G401 (cell line): ENCODE data around the gene IGSF6. TPM values are rescaled to one million over a fixed set of nuclear protein-coding genes. Genes with fewer than 3 reads are reported as not detected.
A peak's percentile ranks its signal among the peaks of the same experiment; 100 is the strongest.
"Not testable (repeated sequence)": the region's sequence is repeated elsewhere in the genome, so short reads cannot be mapped to it uniquely, and the experiment has no call there.

Source experiments
- DNase-seq: peaks from one replicate; pipeline ENCODE4 v3.0.0-alpha.2; 2015; ENCODE audit warnings: low spot score
- in situ Hi-C: cut with HindIII; loops from 2 replicates; pipeline ENCODE4 v1.10.0; 2016; ENCODE audit warnings: low sequenced_read_pairs, mixed read lengths
- total RNA-seq: library from RNA; depleted of rRNA; stranded (reverse); fragments of >200 nt; shearing (Covaris generic); gene quantifications from 2 replicates; pipeline ENCODE4 v1.2.3, GENCODE V29; 2014

The IGSF6 gene
- total RNA-seq, 1 experiment from 2014 or later: not detected

DNA sequence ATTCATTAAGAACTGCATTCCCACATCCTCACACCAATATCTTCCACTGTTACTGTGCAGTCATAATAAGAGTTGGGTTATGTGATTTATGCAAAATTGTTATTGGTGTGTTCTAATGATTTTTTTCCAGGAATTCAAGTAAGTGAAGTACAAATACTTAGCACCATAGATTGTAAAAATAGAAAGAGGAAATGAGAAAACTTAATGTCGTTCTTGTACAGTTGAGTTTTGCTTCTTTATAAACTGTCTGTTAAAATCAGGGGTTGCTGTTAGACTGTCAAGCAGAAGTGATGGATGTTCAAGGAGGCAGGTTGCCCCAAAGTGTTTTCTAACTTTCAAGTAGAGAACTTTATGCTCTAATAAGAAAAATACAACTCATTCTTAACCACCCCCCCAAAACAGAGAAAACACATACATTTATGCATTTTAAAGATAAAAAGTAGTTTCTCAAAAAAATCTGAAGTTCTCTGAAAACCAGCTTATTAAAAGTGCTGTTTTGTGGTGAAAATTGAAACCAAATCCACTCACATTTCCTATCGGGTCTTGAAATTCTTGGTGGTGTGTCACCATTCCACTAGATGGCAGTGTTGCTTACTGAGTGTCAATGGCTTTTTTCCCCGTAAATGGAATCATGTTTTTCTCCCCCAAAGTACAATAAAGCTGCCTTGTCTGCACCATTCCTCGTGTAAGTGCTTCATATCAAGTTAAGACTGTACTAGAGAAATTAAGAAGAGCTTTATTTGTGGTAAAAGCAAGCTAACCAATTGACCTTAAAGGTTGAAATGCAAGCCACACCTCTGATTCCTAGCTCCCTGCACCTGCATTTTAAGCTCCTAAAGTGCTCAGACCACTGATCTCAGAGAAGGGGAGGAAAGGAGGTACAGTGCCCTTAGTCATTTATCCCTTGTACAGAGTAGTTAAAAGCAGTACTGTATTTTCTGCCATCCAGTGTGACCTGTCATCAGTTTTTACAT lies 4.7 kb upstream of the IGSF6 start:
- in situ Hi-C loops: no loop called here
- peak; percentile 79 for DNase-seq

GRCh38 chr16:21654881-21655280 lies 2.5 kb upstream of the IGSF6 start:
- DNase-seq: no peak
- in situ Hi-C loops: no loop called here

- no peak for DNase-seq
- in situ Hi-C loops: no loop called here
These were observed 2.1 kb upstream of the IGSF6 start for GRCh38 chr16:21654466-21654865.

DNA sequence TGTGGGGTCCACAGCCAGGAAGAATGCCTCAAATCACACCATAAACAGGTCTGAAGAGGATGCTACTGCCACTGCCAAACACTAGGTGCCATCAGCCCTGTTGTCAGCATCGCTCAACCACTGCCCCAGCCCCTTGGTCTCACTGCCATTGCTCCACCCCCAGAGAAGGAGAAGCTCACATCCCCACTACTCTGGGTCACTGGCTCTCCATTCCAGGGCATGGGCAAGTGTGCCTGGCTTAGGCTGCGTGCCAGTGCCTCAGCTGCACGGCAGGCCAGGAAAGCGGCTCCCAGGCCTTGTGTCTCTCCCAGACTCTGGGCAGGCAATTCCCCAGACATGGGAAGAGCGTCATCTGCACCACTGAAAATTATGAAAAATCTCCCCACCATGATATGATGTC lies 1.2 kb upstream of the IGSF6 start:
- DNase-seq: no peak
- in situ Hi-C loops: no loop called here

DNA sequence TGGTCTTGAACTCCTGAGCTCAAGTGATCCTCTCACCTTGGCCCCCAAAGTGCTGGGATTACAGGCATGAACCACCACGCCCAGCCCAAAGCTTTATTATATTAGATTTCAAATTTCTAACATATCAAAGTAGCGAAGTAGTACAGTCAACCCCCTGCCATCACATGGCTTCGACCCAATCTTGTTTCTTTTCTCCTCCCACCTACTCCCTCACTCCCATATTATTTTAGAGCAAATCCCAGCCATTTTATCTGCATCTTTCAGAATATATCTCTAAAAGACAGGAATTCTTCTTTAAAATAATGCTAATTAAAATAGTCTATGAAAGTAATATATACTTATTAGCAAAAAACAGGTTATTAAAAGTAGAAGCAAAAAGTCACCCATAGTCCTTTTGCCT lies 893 bp downstream of the IGSF6 start:
- DNase-seq: no peak
- in situ Hi-C loops: no loop called here

- in situ Hi-C loops: no loop called here
- no peak for DNase-seq
These were observed 1.9 kb downstream of the IGSF6 start for GRCh38 chr16:21650521-21650920.

GRCh38 chr16:21649826-21650406 lies 2.5 kb downstream of the IGSF6 start:
- in situ Hi-C loops: loop anchor here (5.0 kb wide), 1 partner anchor 37 kb away; no protein-coding TSS in a partner anchor

DNA sequence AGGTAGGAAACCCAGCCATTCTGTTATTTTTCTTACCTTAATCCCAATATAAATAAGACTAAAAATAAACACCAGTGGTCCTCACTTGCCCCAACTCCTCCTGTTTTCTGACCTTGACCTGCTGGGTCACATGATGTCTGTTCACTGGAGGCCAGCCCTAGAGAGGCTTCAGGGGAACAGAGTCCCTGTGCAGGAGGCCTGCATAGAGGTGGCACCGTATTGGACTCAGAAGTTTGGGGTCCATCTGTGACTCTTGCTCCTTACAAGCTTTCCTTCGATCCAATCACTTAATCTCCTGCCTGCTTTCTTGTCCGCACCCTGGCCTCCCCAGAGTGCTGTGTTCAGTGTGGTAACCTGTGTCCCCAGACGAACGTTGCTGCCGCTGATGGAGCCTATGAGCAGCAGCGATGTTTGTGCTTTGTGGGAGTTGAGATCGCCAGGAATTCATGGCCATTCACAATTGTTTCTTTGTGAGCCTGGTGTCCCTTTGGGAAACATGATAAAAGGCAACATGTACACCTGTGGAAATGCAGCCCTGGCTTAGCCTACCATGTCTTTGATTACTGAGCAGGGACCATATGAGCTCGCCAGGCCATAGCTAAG lies 4.7 kb downstream of the IGSF6 start:
- no peak for DNase-seq
- in situ Hi-C loops: loop anchor here (5.0 kb wide), 1 partner anchor 40 kb away; no protein-coding TSS in a partner anchor

More at GRCh38 chr16:21649826-21650406, 2.5 kb downstream of the IGSF6 start:
- DNase-seq: not testable (repeated sequence)

DNA sequence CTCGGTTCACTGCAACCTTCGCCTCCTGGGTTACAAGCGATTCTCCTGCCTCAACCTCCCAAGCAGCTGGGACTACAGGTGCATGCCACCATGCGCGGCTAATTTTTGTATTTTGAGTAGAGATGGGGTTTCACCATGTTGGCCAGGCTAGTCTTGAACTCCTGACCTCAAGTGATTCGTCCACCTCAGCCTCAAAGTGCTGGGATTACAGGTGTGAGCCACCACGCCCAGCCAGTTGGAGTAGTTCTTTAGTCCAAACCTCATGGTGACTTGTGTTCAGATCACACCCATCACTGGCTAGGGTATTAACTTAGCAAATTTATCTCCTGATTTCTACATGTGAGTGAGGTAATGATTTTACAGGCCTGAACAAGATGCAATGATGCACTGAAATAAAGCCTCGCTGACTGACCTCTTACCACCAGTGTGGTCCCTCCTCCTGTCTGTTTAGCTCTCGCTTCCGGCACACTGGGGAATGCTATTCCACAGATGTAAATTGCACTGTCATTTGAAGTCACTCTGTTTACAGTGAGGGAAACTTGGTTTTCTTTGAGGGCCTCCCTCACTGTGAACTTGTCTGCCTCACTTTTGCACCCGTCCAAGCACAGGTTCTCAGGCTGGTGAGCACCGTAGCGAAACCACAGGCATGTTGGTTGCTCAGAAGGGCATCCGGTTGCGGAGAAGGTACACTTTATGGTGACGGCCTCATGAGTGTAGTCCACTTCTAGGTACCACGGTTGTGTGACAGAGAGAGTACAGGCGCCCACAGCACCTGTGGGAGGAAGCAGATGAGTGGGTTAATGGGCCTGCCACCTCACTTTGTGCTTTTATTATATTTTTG lies 5.5 kb downstream of the IGSF6 start:
- DNase-seq: no peak
- in situ Hi-C loops: loop anchor here (5.0 kb wide), 1 partner anchor 40 kb away; no protein-coding TSS in a partner anchor

DNA sequence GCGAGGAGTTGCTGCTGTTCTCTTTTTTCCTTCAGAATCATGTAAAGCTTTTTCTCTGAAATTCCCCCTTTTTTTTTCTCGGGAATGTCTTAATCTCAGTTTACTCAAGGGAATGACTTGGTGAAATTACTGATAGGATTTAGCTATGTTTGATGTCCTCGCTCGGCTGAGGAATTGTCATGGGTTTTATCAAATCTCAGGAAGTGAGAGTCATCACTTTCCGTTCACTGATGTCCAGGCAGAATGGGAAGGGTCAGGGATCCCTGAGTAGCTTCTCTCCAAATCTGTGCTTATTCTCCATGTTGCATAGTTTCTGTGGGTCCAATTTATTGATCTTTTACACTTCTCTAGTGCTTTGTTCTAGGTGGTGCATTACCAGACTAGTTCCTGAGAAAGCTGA lies 6.3 kb downstream of the IGSF6 start:
- no peak for DNase-seq
- in situ Hi-C loops: loop anchor here (5.0 kb wide), 1 partner anchor 41 kb away; no protein-coding TSS in a partner anchor

GRCh38 chr16:21645261-21645721 lies 7.1 kb downstream of the IGSF6 start:
- in situ Hi-C loops: loop anchor here (5.0 kb wide), 1 partner anchor 42 kb away; no protein-coding TSS in a partner anchor
- no peak for DNase-seq

GRCh38 chr16:21644674-21645073 lies 7.7 kb downstream of the IGSF6 start:
- in situ Hi-C loops: loop anchor here (5.0 kb wide), 1 partner anchor 43 kb away; no protein-coding TSS in a partner anchor
- no peak for DNase-seq

DNA sequence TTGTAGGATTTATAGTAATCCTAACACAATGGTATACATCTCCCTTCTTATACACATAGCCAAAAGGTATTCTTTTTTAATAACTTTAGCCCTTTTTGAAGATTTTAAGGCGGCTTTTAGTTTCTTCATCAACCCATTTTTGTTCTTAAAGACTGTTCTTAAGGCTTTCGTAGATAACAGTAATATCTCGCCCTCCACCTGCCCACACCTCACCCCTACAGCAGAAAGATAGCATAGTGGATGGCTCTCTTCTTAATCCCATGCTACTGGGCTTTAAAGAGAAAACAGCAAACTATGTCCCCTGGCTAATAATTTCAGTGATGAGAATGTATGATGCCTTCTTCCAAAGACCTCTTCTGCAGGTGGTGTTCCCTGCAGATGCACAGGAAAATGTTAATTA lies 8.6 kb downstream of the IGSF6 start:
- DNase-seq: no peak

DNA sequence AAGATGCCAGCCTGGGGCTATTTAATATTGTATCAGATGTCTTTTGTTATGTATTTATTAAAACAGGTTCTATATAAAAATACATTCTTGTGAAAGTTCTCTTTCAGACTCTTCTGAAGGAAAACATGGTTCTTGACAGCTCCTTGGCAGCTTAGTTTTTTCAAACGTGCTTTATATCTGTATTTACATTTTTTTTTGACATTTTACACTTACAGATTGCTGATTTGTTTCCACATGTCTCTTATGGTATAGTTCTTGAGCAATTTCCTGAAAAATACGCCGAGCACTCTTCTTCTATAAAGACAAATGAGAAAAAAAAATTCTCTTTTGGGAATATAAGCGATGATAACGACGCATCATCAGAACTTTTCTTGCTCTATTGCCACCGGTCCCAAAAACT lies 9.5 kb downstream of the IGSF6 start:
- in situ Hi-C loops: no loop called here
- no peak for DNase-seq

More for the DNA sequence above, 8.6 kb downstream of the IGSF6 start:
- in situ Hi-C loops: no loop called here

GRCh38 chr16:21641916-21642315 lies 10.5 kb downstream of the IGSF6 start:
- DNase-seq: no peak
- in situ Hi-C loops: no loop called here

DNA sequence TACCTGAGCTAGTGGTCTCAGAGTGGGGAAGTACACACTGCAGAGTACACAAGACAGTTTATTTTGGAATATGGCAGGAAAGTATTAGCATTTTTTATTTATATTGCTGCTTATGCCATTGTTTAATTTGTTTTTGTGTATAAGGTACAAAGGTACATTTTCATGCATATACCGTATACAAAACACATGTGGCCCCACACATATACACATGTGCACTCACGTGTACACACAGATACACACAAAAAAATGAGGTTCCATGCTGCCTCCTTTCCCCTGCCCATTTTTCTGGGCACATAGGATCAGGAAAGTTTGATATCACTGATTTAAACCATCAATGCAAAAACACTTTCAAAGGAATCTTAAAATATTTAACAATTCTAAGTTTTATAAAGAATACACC lies 12.9 kb downstream of the IGSF6 start:
- in situ Hi-C loops: no loop called here
- no peak for DNase-seq

GRCh38 chr16:21638573-21638975 lies 13.8 kb downstream of the IGSF6 start:
- in situ Hi-C loops: no loop called here
- DNase-seq: no peak

- in situ Hi-C loops: no loop called here
- no peak for DNase-seq
These were observed 15.1 kb downstream of the IGSF6 start for GRCh38 chr16:21637032-21637968.
